ENCODE results near the gene LOXL1. TPM values are rescaled to one million over a fixed set of nuclear protein-coding genes. Genes with fewer than 3 reads are reported as not detected.

Gene LOXL1
- polyA plus RNA-seq, 1 donor from 2014 or later = 2.1 TPM

DNA sequence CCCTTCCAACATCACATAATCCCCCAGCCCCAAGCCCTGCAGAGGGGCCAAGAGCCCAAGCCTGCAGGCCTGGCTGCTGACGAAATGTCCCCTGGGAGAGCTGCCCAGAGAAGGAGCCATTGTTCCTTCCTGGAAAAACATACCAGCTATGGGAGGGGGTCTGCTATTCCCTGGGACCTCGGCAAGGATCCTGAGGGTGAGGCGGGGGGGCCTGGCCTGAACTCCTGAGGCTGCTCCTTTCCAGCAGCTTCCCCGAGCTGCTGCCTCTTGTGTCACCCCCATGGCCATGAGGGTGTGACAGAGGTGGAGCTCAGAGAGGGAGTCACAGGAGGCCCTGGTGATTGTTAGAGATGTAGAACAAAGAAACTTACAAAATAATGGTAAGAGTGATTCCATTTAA lies 12.9 kb downstream of the LOXL1 start:
- Histone ChIP-seq H3K9ac (ENCODE audit: low read length) (no peak overlapping the region), H3K4me2 (ENCODE audit: low read length) (no peak overlapping the region), H3K9me3 (ENCODE audit: low read length) (no peaks in the 10 kb centered on the region), H3F3A (ENCODE audit: insufficient read depth, low read length, poor library complexity, severe bottlenecking) (no peaks in the 10 kb centered on the region), H3K4me3 (ENCODE audit: low read length) (no peak overlapping the region), H4K20me1 (ENCODE audit: insufficient read depth) (no peaks in the 10 kb centered on the region), H3K36me3 (ENCODE audit: insufficient read depth, low read length) (no peaks in the 10 kb centered on the region), H3K9me2 (ENCODE audit: insufficient read depth, low read length) (no peaks in the 10 kb centered on the region), H3K27me3 (ENCODE audit: insufficient read depth, low read depth, low read length) (no peaks in the 10 kb centered on the region), H3K79me2 (replicated peaks; ENCODE audit: insufficient read depth, low read length) (no peaks in the 10 kb centered on the region), H3K27ac (ENCODE audit: low read length) (no peak overlapping the region), H2AFZ (ENCODE audit: low read depth, low read length) (no peak overlapping the region)
- TF ChIP-seq RAD21 (conservative IDR thresholded peaks at IDR 0.05) = no peak
- TF ChIP-seq, protein P1, sequence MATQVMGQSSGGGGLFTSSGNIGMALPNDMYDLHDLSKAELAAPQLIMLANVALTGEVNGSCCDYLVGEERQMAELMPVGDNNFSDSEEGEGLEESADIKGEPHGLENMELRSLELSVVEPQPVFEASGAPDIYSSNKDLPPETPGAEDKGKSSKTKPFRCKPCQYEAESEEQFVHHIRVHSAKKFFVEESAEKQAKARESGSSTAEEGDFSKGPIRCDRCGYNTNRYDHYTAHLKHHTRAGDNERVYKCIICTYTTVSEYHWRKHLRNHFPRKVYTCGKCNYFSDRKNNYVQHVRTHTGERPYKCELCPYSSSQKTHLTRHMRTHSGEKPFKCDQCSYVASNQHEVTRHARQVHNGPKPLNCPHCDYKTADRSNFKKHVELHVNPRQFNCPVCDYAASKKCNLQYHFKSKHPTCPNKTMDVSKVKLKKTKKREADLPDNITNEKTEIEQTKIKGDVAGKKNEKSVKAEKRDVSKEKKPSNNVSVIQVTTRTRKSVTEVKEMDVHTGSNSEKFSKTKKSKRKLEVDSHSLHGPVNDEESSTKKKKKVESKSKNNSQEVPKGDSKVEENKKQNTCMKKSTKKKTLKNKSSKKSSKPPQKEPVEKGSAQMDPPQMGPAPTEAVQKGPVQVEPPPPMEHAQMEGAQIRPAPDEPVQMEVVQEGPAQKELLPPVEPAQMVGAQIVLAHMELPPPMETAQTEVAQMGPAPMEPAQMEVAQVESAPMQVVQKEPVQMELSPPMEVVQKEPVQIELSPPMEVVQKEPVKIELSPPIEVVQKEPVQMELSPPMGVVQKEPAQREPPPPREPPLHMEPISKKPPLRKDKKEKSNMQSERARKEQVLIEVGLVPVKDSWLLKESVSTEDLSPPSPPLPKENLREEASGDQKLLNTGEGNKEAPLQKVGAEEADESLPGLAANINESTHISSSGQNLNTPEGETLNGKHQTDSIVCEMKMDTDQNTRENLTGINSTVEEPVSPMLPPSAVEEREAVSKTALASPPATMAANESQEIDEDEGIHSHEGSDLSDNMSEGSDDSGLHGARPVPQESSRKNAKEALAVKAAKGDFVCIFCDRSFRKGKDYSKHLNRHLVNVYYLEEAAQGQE (IDR thresholded peaks at IDR 0.05; ENCODE audit: borderline replicate concordance) = no peak
- TF ChIP-seq EP300 (conservative IDR thresholded peaks at IDR 0.05; ENCODE audit: poor library complexity, severe bottlenecking) = no peak
- no peak for TF ChIP-seq TAF1 (IDR thresholded peaks at IDR 0.05; ENCODE audit: low read depth)
- no peak for TF ChIP-seq EZH2 (IDR thresholded peaks at IDR 0.05; ENCODE audit: borderline replicate concordance, insufficient read depth, low read length, poor library complexity, severe bottlenecking)
- no peak for TF ChIP-seq SMC3 (conservative IDR thresholded peaks at IDR 0.05; ENCODE audit: poor library complexity)
- TF ChIP-seq, protein P2, sequence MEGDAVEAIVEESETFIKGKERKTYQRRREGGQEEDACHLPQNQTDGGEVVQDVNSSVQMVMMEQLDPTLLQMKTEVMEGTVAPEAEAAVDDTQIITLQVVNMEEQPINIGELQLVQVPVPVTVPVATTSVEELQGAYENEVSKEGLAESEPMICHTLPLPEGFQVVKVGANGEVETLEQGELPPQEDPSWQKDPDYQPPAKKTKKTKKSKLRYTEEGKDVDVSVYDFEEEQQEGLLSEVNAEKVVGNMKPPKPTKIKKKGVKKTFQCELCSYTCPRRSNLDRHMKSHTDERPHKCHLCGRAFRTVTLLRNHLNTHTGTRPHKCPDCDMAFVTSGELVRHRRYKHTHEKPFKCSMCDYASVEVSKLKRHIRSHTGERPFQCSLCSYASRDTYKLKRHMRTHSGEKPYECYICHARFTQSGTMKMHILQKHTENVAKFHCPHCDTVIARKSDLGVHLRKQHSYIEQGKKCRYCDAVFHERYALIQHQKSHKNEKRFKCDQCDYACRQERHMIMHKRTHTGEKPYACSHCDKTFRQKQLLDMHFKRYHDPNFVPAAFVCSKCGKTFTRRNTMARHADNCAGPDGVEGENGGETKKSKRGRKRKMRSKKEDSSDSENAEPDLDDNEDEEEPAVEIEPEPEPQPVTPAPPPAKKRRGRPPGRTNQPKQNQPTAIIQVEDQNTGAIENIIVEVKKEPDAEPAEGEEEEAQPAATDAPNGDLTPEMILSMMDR (IDR thresholded peaks at IDR 0.05; ENCODE audit: poor library complexity, severe bottlenecking) = no peak
- TF ChIP-seq MXI1 (conservative IDR thresholded peaks at IDR 0.05; ENCODE audit: poor library complexity, severe bottlenecking) = no peak
- no peak for TF ChIP-seq POLR2AphosphoS5 (IDR thresholded peaks at IDR 0.05)

DNA sequence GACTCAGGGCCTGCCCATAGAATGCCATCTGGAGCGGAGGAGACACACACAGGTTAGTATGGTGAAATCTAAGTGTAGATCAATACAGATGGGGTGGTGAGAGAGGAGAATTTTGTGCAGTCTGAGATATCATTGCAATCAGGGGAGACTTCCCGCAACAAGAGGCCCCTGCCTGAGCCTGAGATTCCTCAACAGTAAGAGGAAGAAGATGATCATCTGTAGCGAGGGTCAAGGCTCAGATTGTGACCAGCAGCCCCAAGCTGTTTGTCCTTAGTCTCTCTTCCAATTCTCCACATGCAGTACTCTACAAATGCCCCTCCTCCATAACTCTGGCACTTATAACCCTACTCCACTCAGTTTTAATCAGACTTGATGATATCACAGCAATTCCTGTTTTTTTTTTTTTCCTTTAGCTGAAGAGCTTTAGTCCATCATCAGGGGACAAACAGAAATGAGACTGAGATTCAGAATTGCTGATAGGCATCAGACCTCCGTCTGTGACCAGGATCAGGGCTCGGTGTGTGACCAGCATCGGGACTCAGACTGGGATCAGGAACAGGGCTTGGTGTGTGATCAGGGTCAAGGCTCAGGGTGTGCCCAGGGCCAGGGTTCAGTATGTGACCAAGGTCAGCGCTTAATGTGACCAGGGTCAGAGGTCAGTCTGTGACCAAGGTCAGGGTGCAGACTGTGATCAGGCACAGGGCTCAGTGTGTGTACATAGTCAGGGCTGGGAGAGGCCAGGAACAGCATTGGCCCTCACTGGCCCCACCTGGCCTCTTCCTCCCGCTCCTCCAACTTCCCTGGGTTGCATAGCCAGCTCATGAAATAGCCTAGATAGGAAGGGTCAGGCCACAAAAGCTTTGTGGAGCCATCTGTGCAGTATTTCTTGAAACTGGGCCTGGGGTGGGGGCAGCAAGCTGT lies 14.1 kb downstream of the LOXL1 start:
- H3K9me2 ChIP-seq (ENCODE audit: insufficient read depth, low read length) = no peaks in the 10 kb centered on the region
- no peaks in the 10 kb centered on the region for H3K79me2 ChIP-seq (replicated peaks; ENCODE audit: insufficient read depth, low read length)
- H4K20me1 ChIP-seq (ENCODE audit: insufficient read depth) = no peaks in the 10 kb centered on the region
- no peaks in the 10 kb centered on the region for H3K9me3 ChIP-seq (ENCODE audit: low read length)
- H3K9ac ChIP-seq (ENCODE audit: low read length) = no peak overlapping the region
- TF ChIP-seq EZH2 (IDR thresholded peaks at IDR 0.05; ENCODE audit: borderline replicate concordance, insufficient read depth, low read length, poor library complexity, severe bottlenecking) = no peak
- TF ChIP-seq, protein P1 (IDR thresholded peaks at IDR 0.05; ENCODE audit: borderline replicate concordance) = no peak
- H3K4me2 ChIP-seq (ENCODE audit: low read length) = no peak overlapping the region
- H3K27me3 ChIP-seq (ENCODE audit: insufficient read depth, low read depth, low read length) = no peaks in the 10 kb centered on the region
- H3K36me3 ChIP-seq (ENCODE audit: insufficient read depth, low read length) = no peaks in the 10 kb centered on the region
- no peak overlapping the region for H2AFZ ChIP-seq (ENCODE audit: low read depth, low read length)
- H3K4me3 ChIP-seq (ENCODE audit: low read length) = no peak overlapping the region
- no peaks in the 10 kb centered on the region for H3F3A ChIP-seq (ENCODE audit: insufficient read depth, low read length, poor library complexity, severe bottlenecking)
- no peak overlapping the region for H3K27ac ChIP-seq (ENCODE audit: low read length)
